ENCODE results near the gene STRADB.

DNA sequence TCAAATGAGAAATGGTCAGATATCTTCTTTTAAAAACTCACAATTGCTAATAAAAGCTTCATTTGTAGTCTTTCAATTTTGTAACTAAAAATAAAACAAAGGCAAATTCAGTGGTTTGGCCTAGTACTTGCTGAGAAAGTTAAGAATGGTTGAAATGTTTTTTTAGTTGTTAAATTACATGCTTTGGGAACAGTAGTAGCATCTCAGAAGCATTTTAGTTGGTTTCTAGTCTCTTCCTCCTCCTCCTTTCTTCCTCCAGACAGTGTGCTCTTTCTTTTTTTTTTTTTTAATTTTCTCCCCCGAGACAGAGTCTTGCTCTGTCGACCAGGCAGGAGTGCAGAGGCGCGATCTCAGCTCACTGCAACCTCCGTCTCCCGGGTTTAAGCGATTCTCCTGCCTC, 10.1 kb upstream of the STRADB start:
- TF ChIP-seq POLR2A (IDR thresholded peaks at IDR 0.05), result no peak
- TF ChIP-seq, protein P1, sequence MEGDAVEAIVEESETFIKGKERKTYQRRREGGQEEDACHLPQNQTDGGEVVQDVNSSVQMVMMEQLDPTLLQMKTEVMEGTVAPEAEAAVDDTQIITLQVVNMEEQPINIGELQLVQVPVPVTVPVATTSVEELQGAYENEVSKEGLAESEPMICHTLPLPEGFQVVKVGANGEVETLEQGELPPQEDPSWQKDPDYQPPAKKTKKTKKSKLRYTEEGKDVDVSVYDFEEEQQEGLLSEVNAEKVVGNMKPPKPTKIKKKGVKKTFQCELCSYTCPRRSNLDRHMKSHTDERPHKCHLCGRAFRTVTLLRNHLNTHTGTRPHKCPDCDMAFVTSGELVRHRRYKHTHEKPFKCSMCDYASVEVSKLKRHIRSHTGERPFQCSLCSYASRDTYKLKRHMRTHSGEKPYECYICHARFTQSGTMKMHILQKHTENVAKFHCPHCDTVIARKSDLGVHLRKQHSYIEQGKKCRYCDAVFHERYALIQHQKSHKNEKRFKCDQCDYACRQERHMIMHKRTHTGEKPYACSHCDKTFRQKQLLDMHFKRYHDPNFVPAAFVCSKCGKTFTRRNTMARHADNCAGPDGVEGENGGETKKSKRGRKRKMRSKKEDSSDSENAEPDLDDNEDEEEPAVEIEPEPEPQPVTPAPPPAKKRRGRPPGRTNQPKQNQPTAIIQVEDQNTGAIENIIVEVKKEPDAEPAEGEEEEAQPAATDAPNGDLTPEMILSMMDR (IDR thresholded peaks at IDR 0.05), result no peak
